Neural cell (in vitro differentiated cells): ENCODE data around the gene LINC01488. TPM values are rescaled to one million over a fixed set of nuclear protein-coding genes. Genes with fewer than 3 reads are reported as not detected.

Experiments
- H2AFZ ChIP-seq: fragments of 200-600, 300-800 bp; sonication (generic), shearing (Covaris generic); 2 replicates; pipeline ENCODE4 v1.6.0; 2014; ENCODE audit warnings: low read depth, mild to moderate bottlenecking, antibody characterized with exemption, low read length, moderate library complexity
- H3F3A ChIP-seq: fragments of 200-600 bp; shearing (Covaris generic); 2 replicates; pipeline ENCODE4 v1.6.1; 2016; ENCODE audit warnings: mild to moderate bottlenecking, moderate library complexity, mixed read lengths, antibody characterized with exemption, low read length; ENCODE audit not compliant: insufficient read depth, poor library complexity, severe bottlenecking
- H3K27ac ChIP-seq: fragments of 200-600, 300-800 bp; sonication (generic), shearing (Covaris generic); 2 replicates; pipeline ENCODE4 v1.5.1; 2014; ENCODE audit warnings: mild to moderate bottlenecking, low read length, moderate library complexity
- H3K27me3 ChIP-seq: fragments of 300-800, 200-600 bp; sonication (generic), shearing (Covaris generic); 2 replicates; pipeline ENCODE4 v1.6.0; 2014; ENCODE audit warnings: mild to moderate bottlenecking, low read depth, low read length, moderate library complexity; ENCODE audit not compliant: insufficient read depth
- H3K36me3 ChIP-seq: fragments of 300-800, 200-600 bp; sonication (generic), shearing (Covaris generic); 2 replicates; pipeline ENCODE4 v1.5.1; 2014; ENCODE audit warnings: mild to moderate bottlenecking, antibody characterized with exemption, low read length, moderate library complexity; ENCODE audit not compliant: insufficient read depth
- H3K4me2 ChIP-seq: fragments of 300-800, 200-600 bp; sonication (generic), shearing (Covaris generic); 2 replicates; pipeline ENCODE4 v1.6.0; 2014; ENCODE audit warnings: mild to moderate bottlenecking, low read length
- H3K4me3 ChIP-seq: fragments of 300-800, 200-600 bp; sonication (generic), shearing (Covaris generic); 2 replicates; pipeline ENCODE4 v1.5.1; 2014; ENCODE audit warnings: mild to moderate bottlenecking, low read length, moderate library complexity
- H3K79me2 ChIP-seq: fragments of 200-600 bp; shearing (Covaris generic); replicated peaks from 2 replicates; pipeline ENCODE4 v1.6.0; 2014; ENCODE audit warnings: mild to moderate bottlenecking, low read length, moderate library complexity; ENCODE audit not compliant: insufficient read depth
- H3K9ac ChIP-seq: fragments of 300-800, 200-600 bp; sonication (generic), shearing (Covaris generic); 2 replicates; pipeline ENCODE4 v1.6.1; 2016; ENCODE audit warnings: mild to moderate bottlenecking, low read length, mixed read lengths
- H3K9me2 ChIP-seq: fragments of 200-600 bp; shearing (Covaris generic); 2 replicates; pipeline ENCODE4 v1.6.1; 2016; ENCODE audit warnings: mild to moderate bottlenecking, low read length, mixed read lengths; ENCODE audit not compliant: insufficient read depth
- H3K9me3 ChIP-seq: fragments of 200-600, 300-800 bp; sonication (generic), shearing (Covaris generic); 2 replicates; pipeline ENCODE4 v1.6.1; 2016; ENCODE audit warnings: mild to moderate bottlenecking, mixed run types, low read length, moderate library complexity, mixed read lengths
- H4K20me1 ChIP-seq: fragments of 200-600 bp; shearing (Covaris generic); 2 replicates; pipeline ENCODE4 v1.6.1; 2016; ENCODE audit warnings: mild to moderate bottlenecking, mixed run types; ENCODE audit not compliant: insufficient read depth
- CTCF ChIP-seq: fragments of 450-650 bp; IDR thresholded peaks from 2 replicates; pipeline ENCODE4 v1.5.1; 2014; ENCODE audit warnings: antibody characterized with exemption, mild to moderate bottlenecking, moderate library complexity; ENCODE audit not compliant: poor library complexity, severe bottlenecking
- EP300 ChIP-seq: fragments of 450-650 bp; conservative IDR thresholded peaks from 2 replicates; pipeline ENCODE4 v1.6.1; 2014; ENCODE audit warnings: antibody characterized with exemption, mild to moderate bottlenecking, moderate library complexity; ENCODE audit not compliant: poor library complexity, severe bottlenecking
- EZH2 ChIP-seq: fragments of 200-600, 300-800 bp; shearing (Covaris generic), sonication (generic); IDR thresholded peaks from 2 replicates; pipeline ENCODE4 v1.6.1; 2014; ENCODE audit warnings: antibody characterized with exemption, low read length, borderline replicate concordance, mild to moderate bottlenecking; ENCODE audit not compliant: insufficient read depth, poor library complexity, severe bottlenecking
- MXI1 ChIP-seq: fragments of 450-650 bp; conservative IDR thresholded peaks from 2 replicates; pipeline ENCODE4 v1.6.1; 2014; ENCODE audit warnings: antibody characterized with exemption, mild to moderate bottlenecking; ENCODE audit not compliant: poor library complexity, severe bottlenecking
- POLR2AphosphoS5 ChIP-seq: IDR thresholded peaks from 2 replicates; pipeline ENCODE4 v1.6.1; 2012
- RAD21 ChIP-seq: fragments of 450-650 bp; conservative IDR thresholded peaks from 2 replicates; pipeline ENCODE4 v1.6.1; 2014; ENCODE audit warnings: antibody characterized with exemption, mild to moderate bottlenecking, moderate library complexity
- SMC3 ChIP-seq: fragments of 450-650 bp; conservative IDR thresholded peaks from 2 replicates; pipeline ENCODE4 v1.6.1; 2014; ENCODE audit warnings: antibody characterized with exemption, mild to moderate bottlenecking, moderate library complexity; ENCODE audit not compliant: poor library complexity
- TAF1 ChIP-seq: IDR thresholded peaks from 2 replicates; pipeline ENCODE4 v1.6.1; 2012; ENCODE audit warnings: low read depth
- polyA plus RNA-seq: library from polyadenylated mRNA; depleted of rRNA; stranded (reverse); fragments of >200 nt; gene quantifications from 2 replicates; pipeline ENCODE4 v1.2.3, GENCODE V29; 2014
- TF ChIP-seq, protein P1 (sequence below): IDR thresholded peaks from 2 replicates; pipeline ENCODE4 v1.6.1; 2012; ENCODE audit warnings: borderline replicate concordance

The LINC01488 gene
- polyA plus RNA-seq, 1 donor from 2014 or later, result not detected

DNA sequence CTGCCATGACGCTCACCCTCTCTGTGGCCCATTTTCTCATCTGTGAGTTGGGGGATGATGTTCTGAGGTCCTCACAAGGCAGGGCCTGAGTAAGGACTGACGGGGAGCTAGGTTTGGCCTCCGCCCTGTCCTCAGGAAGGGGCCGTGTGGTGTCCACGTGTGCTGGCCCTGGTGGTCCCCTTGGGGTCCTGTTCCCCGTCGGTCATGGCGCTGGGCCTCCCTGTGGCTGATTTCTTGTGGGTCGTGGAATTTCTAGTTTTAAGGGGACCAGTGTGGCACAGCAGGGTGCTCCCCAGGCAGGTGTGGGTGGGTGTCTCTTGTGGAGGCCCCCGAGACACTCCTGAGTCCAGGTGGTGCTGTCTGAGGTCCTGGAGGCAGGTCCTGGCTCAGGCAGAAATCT, 5.9 kb downstream of the LINC01488 start:
- Histone ChIP-seq H3K4me2 (no peak overlapping the region), H3K9me3 (no peaks in the 10 kb centered on the region), H3F3A (no peaks in the 10 kb centered on the region), H3K27me3 (no peaks in the 10 kb centered on the region), H3K79me2 (no peaks in the 10 kb centered on the region), H3K27ac (no peak overlapping the region), H4K20me1 (no peaks in the 10 kb centered on the region), H2AFZ (no peak overlapping the region), H3K9ac (no peak overlapping the region), H3K4me3 (no peak overlapping the region), H3K36me3 (no peaks in the 10 kb centered on the region), H3K9me2 (no peaks in the 10 kb centered on the region)
- TF ChIP-seq SMC3 (no peak), POLR2AphosphoS5 (no peak), MXI1 (no peak), RAD21 (no peak), CTCF (no peak), TAF1 (no peak), EP300 (no peak), EZH2 (no peak)
- TF ChIP-seq, protein P1, sequence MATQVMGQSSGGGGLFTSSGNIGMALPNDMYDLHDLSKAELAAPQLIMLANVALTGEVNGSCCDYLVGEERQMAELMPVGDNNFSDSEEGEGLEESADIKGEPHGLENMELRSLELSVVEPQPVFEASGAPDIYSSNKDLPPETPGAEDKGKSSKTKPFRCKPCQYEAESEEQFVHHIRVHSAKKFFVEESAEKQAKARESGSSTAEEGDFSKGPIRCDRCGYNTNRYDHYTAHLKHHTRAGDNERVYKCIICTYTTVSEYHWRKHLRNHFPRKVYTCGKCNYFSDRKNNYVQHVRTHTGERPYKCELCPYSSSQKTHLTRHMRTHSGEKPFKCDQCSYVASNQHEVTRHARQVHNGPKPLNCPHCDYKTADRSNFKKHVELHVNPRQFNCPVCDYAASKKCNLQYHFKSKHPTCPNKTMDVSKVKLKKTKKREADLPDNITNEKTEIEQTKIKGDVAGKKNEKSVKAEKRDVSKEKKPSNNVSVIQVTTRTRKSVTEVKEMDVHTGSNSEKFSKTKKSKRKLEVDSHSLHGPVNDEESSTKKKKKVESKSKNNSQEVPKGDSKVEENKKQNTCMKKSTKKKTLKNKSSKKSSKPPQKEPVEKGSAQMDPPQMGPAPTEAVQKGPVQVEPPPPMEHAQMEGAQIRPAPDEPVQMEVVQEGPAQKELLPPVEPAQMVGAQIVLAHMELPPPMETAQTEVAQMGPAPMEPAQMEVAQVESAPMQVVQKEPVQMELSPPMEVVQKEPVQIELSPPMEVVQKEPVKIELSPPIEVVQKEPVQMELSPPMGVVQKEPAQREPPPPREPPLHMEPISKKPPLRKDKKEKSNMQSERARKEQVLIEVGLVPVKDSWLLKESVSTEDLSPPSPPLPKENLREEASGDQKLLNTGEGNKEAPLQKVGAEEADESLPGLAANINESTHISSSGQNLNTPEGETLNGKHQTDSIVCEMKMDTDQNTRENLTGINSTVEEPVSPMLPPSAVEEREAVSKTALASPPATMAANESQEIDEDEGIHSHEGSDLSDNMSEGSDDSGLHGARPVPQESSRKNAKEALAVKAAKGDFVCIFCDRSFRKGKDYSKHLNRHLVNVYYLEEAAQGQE, result no peak

GRCh38 chr11:69487849-69488542, 6.5 kb downstream of the LINC01488 start:
- Histone ChIP-seq H3K27ac (no peak overlapping the region), H2AFZ (no peak overlapping the region), H3K9me2 (no peaks in the 10 kb centered on the region), H3K36me3 (no peaks in the 10 kb centered on the region), H3F3A (no peaks in the 10 kb centered on the region), H3K4me2 (no peak overlapping the region), H3K4me3 (no peak overlapping the region), H3K9ac (no peak overlapping the region), H3K27me3 (no peaks in the 10 kb centered on the region), H4K20me1 (no peaks in the 10 kb centered on the region), H3K79me2 (no peaks in the 10 kb centered on the region), H3K9me3 (no peaks in the 10 kb centered on the region)
- no peak for TF ChIP-seq MXI1
- no peak for TF ChIP-seq CTCF
